GM23338 (cell line): ENCODE measurements around the gene RNF141. TPM values are rescaled to one million over a fixed set of nuclear protein-coding genes. Genes with fewer than 3 reads are reported as not detected.

Experiments
- ATAC-seq: fragments of 200-7000 bp; cut with Tn5 transposase; 3 replicates; pipeline ENCODE4 v1.9.1; 2020
- DNase-seq: peaks from one replicate; pipeline ENCODE4 v3.0.0-alpha.2; 2015; ENCODE audit warnings: low spot score
- H2AFZ ChIP-seq: fragments of 200-600 bp; sonication (generic); 2 replicates; pipeline ENCODE4 v1.8.0; 2016; ENCODE audit warnings: antibody characterized with exemption, mild to moderate bottlenecking, moderate library complexity
- H3F3A ChIP-seq: fragments of 200-600 bp; sonication (generic); replicated peaks from 2 replicates; pipeline ENCODE4 v1.8.0; 2017; ENCODE audit warnings: antibody characterized with exemption, mixed run types, low read depth
- H3K27ac ChIP-seq: fragments of 200-600 bp; sonication (generic); 2 replicates; pipeline ENCODE4 v1.6.1; 2016; ENCODE audit warnings: low read depth
- H3K27me3 ChIP-seq: fragments of 200-600 bp; sonication (generic); 2 replicates; pipeline ENCODE4 v1.8.0; 2016; ENCODE audit warnings: mild to moderate bottlenecking, mixed run types, moderate library complexity; ENCODE audit not compliant: insufficient read depth
- H3K36me3 ChIP-seq: fragments of 200-600 bp; sonication (generic); 2 replicates; pipeline ENCODE4 v1.8.0; 2016; ENCODE audit warnings: mild to moderate bottlenecking; ENCODE audit not compliant: insufficient read depth
- H3K4me1 ChIP-seq: fragments of 200-600 bp; sonication (generic); 2 replicates; pipeline ENCODE4 v1.8.0; 2016; ENCODE audit warnings: mild to moderate bottlenecking, moderate library complexity; ENCODE audit not compliant: insufficient read depth
- H3K4me2 ChIP-seq: fragments of 200-600 bp; sonication (generic); 2 replicates; pipeline ENCODE4 v1.7.1; 2017; ENCODE audit warnings: mixed run types
- H3K4me3 ChIP-seq: fragments of 200-600 bp; sonication (generic); 2 replicates; pipeline ENCODE4 v1.6.1; 2016; ENCODE audit warnings: mixed run types
- H3K79me2 ChIP-seq: fragments of 200-600 bp; sonication (generic); replicated peaks from 2 replicates; pipeline ENCODE4 v1.8.0; 2017; ENCODE audit warnings: mild to moderate bottlenecking; ENCODE audit not compliant: insufficient read depth
- H3K9me2 ChIP-seq: fragments of 200-600 bp; sonication (generic); 2 replicates; pipeline ENCODE4 v1.8.0; 2017; ENCODE audit not compliant: insufficient read depth
- H4K20me1 ChIP-seq: fragments of 200-600 bp; sonication (generic); replicated peaks from 2 replicates; pipeline ENCODE4 v1.8.0; 2017; ENCODE audit warnings: mild to moderate bottlenecking; ENCODE audit not compliant: insufficient read depth
- H3K27ac Mint-ChIP-seq: 2 replicates; pipeline ENCODE4 v1.8.0; 2020; ENCODE audit warnings: inconsistent platforms, mild to moderate bottlenecking, moderate library complexity, mixed read lengths
- H3K27me3 Mint-ChIP-seq: 3 replicates; pipeline ENCODE4 v1.8.0; 2022; ENCODE audit warnings: low read depth, mild to moderate bottlenecking, moderate library complexity, mixed read lengths, inconsistent platforms; ENCODE audit not compliant: insufficient read depth, poor library complexity
- H3K36me3 Mint-ChIP-seq: 3 replicates; pipeline ENCODE4 v1.8.0; 2021; ENCODE audit warnings: low read depth, mild to moderate bottlenecking, inconsistent platforms, moderate library complexity, mixed read lengths
- H3K4me1 Mint-ChIP-seq: 3 replicates; pipeline ENCODE4 v1.8.0; 2020; ENCODE audit warnings: mild to moderate bottlenecking, inconsistent platforms, mixed read lengths
- H3K4me3 Mint-ChIP-seq: 3 replicates; pipeline ENCODE4 v1.8.0; 2021; ENCODE audit warnings: moderate library complexity, mild to moderate bottlenecking, inconsistent platforms, mixed read lengths
- H3K9me3 Mint-ChIP-seq: 3 replicates; pipeline ENCODE4 v1.8.0; 2020; ENCODE audit warnings: moderate library complexity, mild to moderate bottlenecking, inconsistent platforms, mixed read lengths
- CREB1 ChIP-seq: fragments of 250-450 bp; sonication (Bioruptor Pico); IDR thresholded peaks from 2 replicates; pipeline ENCODE4 v1.5.0; 2020; ENCODE audit warnings: low read depth, mild to moderate bottlenecking, moderate library complexity
- EZH2 ChIP-seq: fragments of 200-600 bp; sonication (generic); IDR thresholded peaks from one replicate; pipeline ENCODE4 v1.8.0; 2017; ENCODE audit warnings: antibody characterized with exemption, mild to moderate bottlenecking, low read depth; ENCODE audit not compliant: unreplicated experiment
- EZH2phosphoT487 ChIP-seq: fragments of 200-600 bp; sonication (generic); IDR thresholded peaks from one replicate; pipeline ENCODE4 v1.8.1; 2018; ENCODE audit warnings: antibody characterized with exemption; ENCODE audit not compliant: unreplicated experiment
- ZNF331 ChIP-seq: fragments of 250-450 bp; sonication (Bioruptor Pico); IDR thresholded peaks from 2 replicates; pipeline ENCODE4 v1.5.0; 2020; ENCODE audit warnings: low read depth, mild to moderate bottlenecking, moderate library complexity
- polyA plus RNA-seq: library from polyadenylated mRNA; unstranded; fragments of >200 nt; fragmentation: Nextera tagmentation; extraction: Ambion mirVana; gene quantifications from 2 replicates; pipeline ENCODE4 v1.2.1, GENCODE V29; 2016
- total RNA-seq: library from RNA; depleted of rRNA; stranded (reverse); fragments of >200 nt; shearing (Covaris generic); gene quantifications from 2 replicates; pipeline ENCODE4 v1.2.3, GENCODE V29; 2014
- TF ChIP-seq, protein P1 (sequence below): IDR thresholded peaks from 2 replicates; pipeline ENCODE4 v1.6.1; 2016; ENCODE audit warnings: antibody characterized with exemption
- TF ChIP-seq, protein P2 (sequence below), 2 experiments: fragments of 200-600 bp in 1 of 2; sonication (generic) in 1 of 2; conservative IDR thresholded peaks; 2 replicates each; pipeline versions ENCODE4 v1.5.1 to v1.6.1; 2016 to 2017; ENCODE audit warnings: antibody characterized with exemption in 2 of 2, low read depth in 2 of 2, mild to moderate bottlenecking in 2 of 2, moderate library complexity in 1 of 2
- TF ChIP-seq, protein P3 (sequence below): fragments of 250-450 bp; sonication (Bioruptor Pico); IDR thresholded peaks from 2 replicates; pipeline ENCODE4 v1.5.0; 2020; ENCODE audit warnings: mild to moderate bottlenecking, moderate library complexity

The RNF141 gene
- total and polyA plus RNA-seq, 2 experiments from 2014 or later = 11.4 to 26.9 TPM

DNA sequence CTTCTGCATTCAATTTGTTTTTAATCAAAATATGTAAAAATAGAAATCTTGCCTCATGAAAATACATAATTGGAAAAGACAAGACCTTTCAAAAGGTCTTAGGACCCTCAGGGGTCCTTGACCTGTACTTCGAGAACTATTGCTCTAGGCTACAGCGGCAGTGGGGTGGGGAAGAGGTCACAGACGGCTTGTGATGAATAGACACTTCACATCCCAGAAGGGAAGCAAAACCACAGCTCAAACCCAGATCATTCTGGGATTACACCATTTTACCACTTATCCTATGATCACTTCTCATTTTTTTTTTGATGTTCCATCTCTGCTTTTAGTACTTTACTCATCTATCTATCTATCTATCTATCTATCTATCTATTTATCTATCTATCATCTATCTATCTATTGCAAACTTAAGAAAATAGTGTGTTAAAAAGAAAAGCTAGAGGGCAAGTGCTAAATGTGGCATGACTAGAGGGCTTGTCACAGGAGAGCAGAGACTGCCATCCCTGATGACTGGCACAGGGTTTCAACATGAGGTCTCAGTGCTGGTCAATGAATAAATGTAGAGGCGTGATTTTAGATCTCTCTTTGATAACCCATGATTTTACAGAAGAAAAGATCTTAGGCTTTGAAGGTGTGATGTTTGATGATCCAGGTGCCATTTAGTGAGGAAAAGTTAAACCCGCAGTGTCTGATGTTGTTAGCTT lies 37.1 kb downstream of the RNF141 start:
- H3K4me1 ChIP-seq = no peaks in the 10 kb centered on the region
- Mint-ChIP-seq H3K4me1 (peaks cover 9% of the 10 kb centered on the region; the same call in 2 of the 3 replicates), H3K27me3 (peaks cover 5% of the 10 kb centered on the region), H3K9me3 (no peaks in the 10 kb centered on the region), H3K36me3 (peaks cover 11% of the 10 kb centered on the region; the same call in 2 of the 3 replicates), H3K27ac (no peak overlapping the region), H3K4me3 (no peak overlapping the region)
- no peaks in the 10 kb centered on the region for H3K79me2 ChIP-seq
- TF ChIP-seq EZH2 = no peak
- TF ChIP-seq ZNF331 (CRISPR knock-in tag) = no peak
- no peaks in the 10 kb centered on the region for H3F3A ChIP-seq
- no peak overlapping the region for H3K4me2 ChIP-seq
- ATAC-seq = no peak
- H3K9me2 ChIP-seq = 0 out of 2 replicates have a peak, but pooled peaks cover 3% of the 10 kb centered on the region
- no peak overlapping the region for H3K27ac ChIP-seq
- H2AFZ ChIP-seq = no peak overlapping the region
- H3K36me3 ChIP-seq = no peaks in the 10 kb centered on the region
- H4K20me1 ChIP-seq = no peaks in the 10 kb centered on the region
- DNase-seq = no peak
- no peaks in the 10 kb centered on the region for H3K27me3 ChIP-seq
- H3K4me3 ChIP-seq = no peak overlapping the region

DNA sequence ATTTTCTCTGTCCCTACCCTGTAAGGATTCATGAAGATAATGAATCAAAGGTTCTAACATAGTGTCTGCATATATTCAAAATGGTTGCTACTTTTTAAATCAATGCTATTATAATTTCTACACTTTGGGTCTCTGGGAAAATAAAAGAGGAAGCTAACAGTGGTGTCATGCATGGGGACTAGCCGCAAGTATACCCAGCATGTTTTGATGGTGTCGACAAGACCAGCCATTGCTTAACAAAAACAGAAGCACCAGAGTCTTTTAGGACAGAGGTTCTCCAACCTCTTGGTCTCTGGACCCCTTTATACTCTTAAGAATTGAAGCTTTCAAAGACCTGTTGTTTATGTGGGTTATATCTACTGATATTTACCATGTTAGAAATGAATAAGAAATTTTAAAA lies 37.8 kb downstream of the RNF141 start:
- no peaks in the 10 kb centered on the region for H3F3A ChIP-seq
- Mint-ChIP-seq H3K4me3 (no peak overlapping the region), H3K27ac (no peak overlapping the region), H3K9me3 (no peaks in the 10 kb centered on the region), H3K4me1 (peaks cover 9% of the 10 kb centered on the region; the same call in 2 of the 3 replicates), H3K27me3 (peaks cover 5% of the 10 kb centered on the region), H3K36me3 (peaks cover 11% of the 10 kb centered on the region; the same call in 2 of the 3 replicates)
- no peak overlapping the region for H3K4me2 ChIP-seq
- H3K9me2 ChIP-seq = 0 out of 2 replicates have a peak, but pooled peaks cover 3% of the 10 kb centered on the region
- no peak for DNase-seq
- no peaks in the 10 kb centered on the region for H3K79me2 ChIP-seq
- no peak for ATAC-seq
- no peaks in the 10 kb centered on the region for H3K27me3 ChIP-seq
- H2AFZ ChIP-seq = no peak overlapping the region
- H3K4me3 ChIP-seq = no peak overlapping the region
- H3K4me1 ChIP-seq = no peaks in the 10 kb centered on the region
- H4K20me1 ChIP-seq = no peaks in the 10 kb centered on the region
- H3K36me3 ChIP-seq = no peaks in the 10 kb centered on the region
- no peak overlapping the region for H3K27ac ChIP-seq
- TF ChIP-seq, protein P1, sequence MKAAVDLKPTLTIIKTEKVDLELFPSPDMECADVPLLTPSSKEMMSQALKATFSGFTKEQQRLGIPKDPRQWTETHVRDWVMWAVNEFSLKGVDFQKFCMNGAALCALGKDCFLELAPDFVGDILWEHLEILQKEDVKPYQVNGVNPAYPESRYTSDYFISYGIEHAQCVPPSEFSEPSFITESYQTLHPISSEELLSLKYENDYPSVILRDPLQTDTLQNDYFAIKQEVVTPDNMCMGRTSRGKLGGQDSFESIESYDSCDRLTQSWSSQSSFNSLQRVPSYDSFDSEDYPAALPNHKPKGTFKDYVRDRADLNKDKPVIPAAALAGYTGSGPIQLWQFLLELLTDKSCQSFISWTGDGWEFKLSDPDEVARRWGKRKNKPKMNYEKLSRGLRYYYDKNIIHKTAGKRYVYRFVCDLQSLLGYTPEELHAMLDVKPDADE = no peak
- TF ChIP-seq CREB1 (CRISPR knock-in tag) (no peak), EZH2 (no peak), EZH2phosphoT487 (no peak)
- TF ChIP-seq, protein P2, sequence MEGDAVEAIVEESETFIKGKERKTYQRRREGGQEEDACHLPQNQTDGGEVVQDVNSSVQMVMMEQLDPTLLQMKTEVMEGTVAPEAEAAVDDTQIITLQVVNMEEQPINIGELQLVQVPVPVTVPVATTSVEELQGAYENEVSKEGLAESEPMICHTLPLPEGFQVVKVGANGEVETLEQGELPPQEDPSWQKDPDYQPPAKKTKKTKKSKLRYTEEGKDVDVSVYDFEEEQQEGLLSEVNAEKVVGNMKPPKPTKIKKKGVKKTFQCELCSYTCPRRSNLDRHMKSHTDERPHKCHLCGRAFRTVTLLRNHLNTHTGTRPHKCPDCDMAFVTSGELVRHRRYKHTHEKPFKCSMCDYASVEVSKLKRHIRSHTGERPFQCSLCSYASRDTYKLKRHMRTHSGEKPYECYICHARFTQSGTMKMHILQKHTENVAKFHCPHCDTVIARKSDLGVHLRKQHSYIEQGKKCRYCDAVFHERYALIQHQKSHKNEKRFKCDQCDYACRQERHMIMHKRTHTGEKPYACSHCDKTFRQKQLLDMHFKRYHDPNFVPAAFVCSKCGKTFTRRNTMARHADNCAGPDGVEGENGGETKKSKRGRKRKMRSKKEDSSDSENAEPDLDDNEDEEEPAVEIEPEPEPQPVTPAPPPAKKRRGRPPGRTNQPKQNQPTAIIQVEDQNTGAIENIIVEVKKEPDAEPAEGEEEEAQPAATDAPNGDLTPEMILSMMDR (conservative IDR thresholded peaks at IDR 0.05; ENCODE audit: low read depth in 2 of 2) = no peak
- TF ChIP-seq, protein P3, sequence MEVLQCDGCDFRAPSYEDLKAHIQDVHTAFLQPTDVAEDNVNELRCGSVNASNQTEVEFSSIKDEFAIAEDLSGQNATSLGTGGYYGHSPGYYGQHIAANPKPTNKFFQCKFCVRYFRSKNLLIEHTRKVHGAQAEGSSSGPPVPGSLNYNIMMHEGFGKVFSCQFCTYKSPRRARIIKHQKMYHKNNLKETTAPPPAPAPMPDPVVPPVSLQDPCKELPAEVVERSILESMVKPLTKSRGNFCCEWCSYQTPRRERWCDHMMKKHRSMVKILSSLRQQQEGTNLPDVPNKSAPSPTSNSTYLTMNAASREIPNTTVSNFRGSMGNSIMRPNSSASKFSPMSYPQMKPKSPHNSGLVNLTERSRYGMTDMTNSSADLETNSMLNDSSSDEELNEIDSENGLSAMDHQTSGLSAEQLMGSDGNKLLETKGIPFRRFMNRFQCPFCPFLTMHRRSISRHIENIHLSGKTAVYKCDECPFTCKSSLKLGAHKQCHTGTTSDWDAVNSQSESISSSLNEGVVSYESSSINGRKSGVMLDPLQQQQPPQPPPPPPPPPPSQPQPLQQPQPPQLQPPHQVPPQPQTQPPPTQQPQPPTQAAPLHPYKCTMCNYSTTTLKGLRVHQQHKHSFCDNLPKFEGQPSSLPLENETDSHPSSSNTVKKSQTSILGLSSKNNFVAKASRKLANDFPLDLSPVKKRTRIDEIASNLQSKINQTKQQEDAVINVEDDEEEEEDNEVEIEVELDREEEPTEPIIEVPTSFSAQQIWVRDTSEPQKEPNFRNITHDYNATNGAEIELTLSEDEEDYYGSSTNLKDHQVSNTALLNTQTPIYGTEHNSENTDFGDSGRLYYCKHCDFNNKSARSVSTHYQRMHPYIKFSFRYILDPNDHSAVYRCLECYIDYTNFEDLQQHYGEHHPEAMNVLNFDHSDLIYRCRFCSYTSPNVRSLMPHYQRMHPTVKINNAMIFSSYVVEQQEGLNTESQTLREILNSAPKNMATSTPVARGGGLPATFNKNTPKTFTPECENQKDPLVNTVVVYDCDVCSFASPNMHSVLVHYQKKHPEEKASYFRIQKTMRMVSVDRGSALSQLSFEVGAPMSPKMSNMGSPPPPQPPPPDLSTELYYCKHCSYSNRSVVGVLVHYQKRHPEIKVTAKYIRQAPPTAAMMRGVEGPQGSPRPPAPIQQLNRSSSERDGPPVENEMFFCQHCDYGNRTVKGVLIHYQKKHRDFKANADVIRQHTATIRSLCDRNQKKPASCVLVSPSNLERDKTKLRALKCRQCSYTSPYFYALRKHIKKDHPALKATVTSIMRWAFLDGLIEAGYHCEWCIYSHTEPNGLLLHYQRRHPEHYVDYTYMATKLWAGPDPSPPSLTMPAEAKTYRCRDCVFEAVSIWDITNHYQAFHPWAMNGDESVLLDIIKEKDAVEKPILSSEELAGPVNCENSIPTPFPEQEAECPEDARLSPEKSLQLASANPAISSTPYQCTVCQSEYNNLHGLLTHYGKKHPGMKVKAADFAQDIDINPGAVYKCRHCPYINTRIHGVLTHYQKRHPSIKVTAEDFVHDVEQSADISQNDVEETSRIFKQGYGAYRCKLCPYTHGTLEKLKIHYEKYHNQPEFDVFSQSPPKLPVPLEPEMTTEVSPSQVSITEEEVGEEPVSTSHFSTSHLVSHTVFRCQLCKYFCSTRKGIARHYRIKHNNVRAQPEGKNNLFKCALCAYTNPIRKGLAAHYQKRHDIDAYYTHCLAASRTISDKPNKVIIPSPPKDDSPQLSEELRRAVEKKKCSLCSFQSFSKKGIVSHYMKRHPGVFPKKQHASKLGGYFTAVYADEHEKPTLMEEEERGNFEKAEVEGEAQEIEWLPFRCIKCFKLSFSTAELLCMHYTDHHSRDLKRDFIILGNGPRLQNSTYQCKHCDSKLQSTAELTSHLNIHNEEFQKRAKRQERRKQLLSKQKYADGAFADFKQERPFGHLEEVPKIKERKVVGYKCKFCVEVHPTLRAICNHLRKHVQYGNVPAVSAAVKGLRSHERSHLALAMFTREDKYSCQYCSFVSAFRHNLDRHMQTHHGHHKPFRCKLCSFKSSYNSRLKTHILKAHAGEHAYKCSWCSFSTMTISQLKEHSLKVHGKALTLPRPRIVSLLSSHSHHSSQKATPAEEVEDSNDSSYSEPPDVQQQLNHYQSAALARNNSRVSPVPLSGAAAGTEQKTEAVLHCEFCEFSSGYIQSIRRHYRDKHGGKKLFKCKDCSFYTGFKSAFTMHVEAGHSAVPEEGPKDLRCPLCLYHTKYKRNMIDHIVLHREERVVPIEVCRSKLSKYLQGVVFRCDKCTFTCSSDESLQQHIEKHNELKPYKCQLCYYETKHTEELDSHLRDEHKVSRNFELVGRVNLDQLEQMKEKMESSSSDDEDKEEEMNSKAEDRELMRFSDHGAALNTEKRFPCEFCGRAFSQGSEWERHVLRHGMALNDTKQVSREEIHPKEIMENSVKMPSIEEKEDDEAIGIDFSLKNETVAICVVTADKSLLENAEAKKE = no peak
